K562 (cell line): Measurements from ENCODE around the gene GNAI3. TPM values are rescaled to one million over a fixed set of nuclear protein-coding genes. Genes with fewer than 3 reads are reported as not detected.

Experiments used
- ATAC-seq: fragments of 200-7000 bp; cut with Tn5 transposase; 3 replicates; pipeline ENCODE4 v1.9.1; 2020; ENCODE audit warnings: moderate library complexity
- BruUV-seq: library from RNA; stranded (reverse); fragments of 400-500 nt; replicated peaks from 2 replicates; lab custom pipeline; 2021; lab: Mats Ljungman, UMichigan
- CTCF ChIA-PET: fragments of 300-600 bp; formaldehyde crosslinking; extraction: SDS; loops from one replicate; lab custom pipeline; 2021; ENCODE audit warnings: low intra/inter-chr PET ratio; lab: Yijun Ruan, JAX
- POLR2A ChIA-PET: fragments of 300-600, 350-650 bp; sonication (Branson Sonifier 250); formaldehyde crosslinking; extraction: SDS; loops from one replicate; lab custom pipeline; 2021; ENCODE audit warnings: antibody characterized with exemption, inconsistent platforms; lab: Yijun Ruan, JAX
- DNase-seq, 4 experiments: peaks; one replicate each; pipeline versions ENCODE4 v3.0.0 to v3.0.0-alpha.2; 2011 to 2018; ENCODE audit warnings: low spot score in 3 of 4, mixed read lengths in 3 of 4; ENCODE audit errors: extremely low read depth in 1 of 4
- FAIRE-seq: peaks from 2 replicates; lab custom pipeline; 2011; peaks lifted over from hg19 to GRCh38; lab: Jason Lieb, UNC
- H2AFZ ChIP-seq: 2 replicates; pipeline ENCODE4 v1.6.0; 2011; ENCODE audit warnings: low read depth, low read length, control low read depth, inconsistent platforms
- H3K27ac ChIP-seq: fragments of 200-600 bp; 3 replicates; pipeline ENCODE4 v1.8.0; 2011; ENCODE audit warnings: low read depth, mild to moderate bottlenecking, control low read depth, inconsistent platforms, low read length, moderate library complexity, mixed read lengths; ENCODE audit errors: extremely low read depth
- H3K27me3 ChIP-seq, 2 experiments: fragments of 300-600 bp in 1 of 2; 2 replicates in 1 of 2; 3 replicates in 1 of 2; pipeline versions ENCODE4 v1.6.0 to v1.8.0; 2011; ENCODE audit warnings: inconsistent platforms in 2 of 2, low read length in 2 of 2, mild to moderate bottlenecking in 1 of 2, mixed read lengths in 1 of 2, moderate library complexity in 1 of 2; ENCODE audit not compliant: control insufficient read depth in 2 of 2, insufficient read depth in 2 of 2
- H3K36me3 ChIP-seq: fragments of 300-600 bp; 3 replicates; pipeline ENCODE4 v1.8.0; 2011; ENCODE audit warnings: mild to moderate bottlenecking, low read length, inconsistent platforms; ENCODE audit not compliant: control insufficient read depth, insufficient read depth
- H3K4me1 ChIP-seq, 2 experiments: fragments of 200-600 bp in 1 of 2; replicated peaks in 1 of 2; 2 replicates in 1 of 2; 3 replicates in 1 of 2; pipeline versions ENCODE4 v1.5.1 to v1.8.0; 2011; ENCODE audit warnings: inconsistent platforms in 2 of 2, low read length in 2 of 2, mild to moderate bottlenecking in 1 of 2, mixed read lengths in 1 of 2, moderate library complexity in 1 of 2; ENCODE audit not compliant: control insufficient read depth in 2 of 2, insufficient read depth in 2 of 2
- H3K4me2 ChIP-seq: 2 replicates; pipeline ENCODE4 v1.6.1; 2011; ENCODE audit warnings: low read length, control low read depth, inconsistent platforms, mixed read lengths; ENCODE audit not compliant: insufficient read depth
- H3K4me3 ChIP-seq: fragments of 200-600 bp; sonication (generic), shearing (Covaris generic); 2 replicates; pipeline ENCODE4 v1.5.1; 2016; ENCODE audit warnings: control low read depth, inconsistent platforms
- H3K79me2 ChIP-seq: fragments of 200-600 bp; 3 replicates; pipeline ENCODE4 v1.8.0; 2011; ENCODE audit warnings: low read length, inconsistent platforms; ENCODE audit not compliant: control insufficient read depth, insufficient read depth
- H3K9ac ChIP-seq, 2 experiments: 2 replicates each; pipeline versions ENCODE4 v1.6.0 to v1.6.1; 2011; ENCODE audit warnings: low read depth in 2 of 2, low read length in 2 of 2, control low read depth in 1 of 2, inconsistent platforms in 1 of 2, mild to moderate bottlenecking in 1 of 2, mixed read lengths in 1 of 2; ENCODE audit not compliant: insufficient read depth in 1 of 2
- H3K9me1 ChIP-seq: one replicate; pipeline ENCODE4 v1.6.0; 2011; ENCODE audit warnings: inconsistent platforms, mild to moderate bottlenecking, low read length, moderate library complexity; ENCODE audit not compliant: control insufficient read depth, insufficient read depth
- H3K9me3 ChIP-seq: replicated peaks from 2 replicates; pipeline ENCODE4 v1.5.1; 2011; ENCODE audit warnings: low read depth, low read length, inconsistent platforms; ENCODE audit not compliant: control insufficient read depth, insufficient read depth
- H4K20me1 ChIP-seq: replicated peaks from 2 replicates; pipeline ENCODE4 v1.6.1; 2011; ENCODE audit warnings: low read length, inconsistent platforms, mixed read lengths; ENCODE audit not compliant: control insufficient read depth, insufficient read depth
- DEAF1 ChIP-seq: fragments of 450-650 bp; formaldehyde crosslinking; IDR thresholded peaks from 2 replicates; pipeline ENCODE4 v1.4.0; 2020; ENCODE audit warnings: mild to moderate bottlenecking, moderate library complexity
- DIDO1 ChIP-seq: fragments of 450-650 bp; IDR thresholded peaks from 2 replicates; pipeline ENCODE4 v1.6.1; 2016; ENCODE audit warnings: low read depth, missing biosample characterization, missing genetic modification characterization
- LCOR ChIP-seq: sonication (generic); formaldehyde crosslinking; IDR thresholded peaks from 2 replicates; pipeline ENCODE4 v1.8.0; 2022; ENCODE audit warnings: mild to moderate bottlenecking, missing genetic modification reagents
- MXI1 ChIP-seq: IDR thresholded peaks from 2 replicates; pipeline ENCODE4 v1.6.1; 2011; ENCODE audit warnings: low read depth, mild to moderate bottlenecking, improper control_type of control experiment, low read length
- NR2C1 ChIP-seq, 2 experiments: fragments of 450-650 bp; IDR thresholded peaks; 2 replicates each; pipeline ENCODE4 v1.6.1; 2017; ENCODE audit warnings: mild to moderate bottlenecking in 2 of 2, antibody characterized with exemption in 1 of 2, inconsistent platforms in 1 of 2, missing compliant biosample characterization in 1 of 2, missing genetic modification characterization in 1 of 2
- PKNOX1 ChIP-seq: fragments of 450-650 bp; IDR thresholded peaks from 2 replicates; pipeline ENCODE4 v1.6.1; 2016
- ZNF121 ChIP-seq: sonication (generic); formaldehyde crosslinking; conservative IDR thresholded peaks from 2 replicates; pipeline ENCODE4 v1.8.0; 2022; ENCODE audit warnings: missing genetic modification reagents
- ZNF239 ChIP-seq: fragments of 250-450 bp; sonication (Bioruptor Pico); IDR thresholded peaks from 2 replicates; pipeline ENCODE4 v1.4.0; 2020; ENCODE audit warnings: mild to moderate bottlenecking
- WGBS: fragments of 100-300 bp; shearing (Covaris generic); methylation state at CpG from one replicate; pipeline ENCODE4 v1.1.6; 2016; ENCODE audit warnings: low coverage, mixed read lengths; ENCODE audit not compliant: insufficient coverage; ENCODE audit errors: missing lambda C conversion rate; 5-methylcytosine and 5-hydroxymethylcytosine counted together
- in situ Hi-C: fragments of 300-500 bp; cut with MboI; formaldehyde crosslinking; loops from 4 replicates; pipeline ENCODE4 v1.15.0; 2018; ENCODE audit warnings: inconsistent platforms, mixed read lengths
- intact Hi-C: fragments of 100-400 bp; cut with micrococcal nuclease; formaldehyde crosslinking; loops from 2 replicates; pipeline ENCODE4 v1.14.2; 2022
- polyA plus RNA-seq, 8 experiments: library from polyadenylated mRNA; depleted of rRNA in 4 of 8; stranded (reverse) in 5 of 8; unstranded in 3 of 8; fragments of >200 nt; fragmentation: Nextera tagmentation in 2 of 8; fragmentation: Illumina TruSeq in 1 of 8; extraction: Ambion mirVana in 2 of 8; extraction: Trizol in 1 of 8; gene quantifications; 2 replicates each; pipeline versions ENCODE4 v1.2.1 to v1.2.3, GENCODE V29; 2011 to 2014; ENCODE audit warnings: inconsistent platforms in 1 of 8, missing spikeins in 1 of 8
- total RNA-seq, 7 experiments: library from RNA; depleted of rRNA in 6 of 7; stranded (reverse); fragments of >200 nt in 6 of 7; fragmentation: Illumina TruSeq in 2 of 7; extraction: Trizol in 2 of 7; gene quantifications; 2 replicates each; pipeline versions ENCODE4 v1.2.1 to v1.2.3, GENCODE V29; 2011 to 2021; ENCODE audit warnings: low replicate concordance in 1 of 7

The GNAI3 gene
- total and polyA plus RNA-seq, 9 of the 15 experiments (the other 6 are each of a cell fraction or from before 2014, with no cell fraction given): 6.3 to 13.2 (median 8.9) TPM

GRCh38 chr1:109592916-109593315 is 44.5 kb downstream of the GNAI3 start (continued):
- TF ChIP-seq PKNOX1: peak; percentile 79

GRCh38 chr1:109595531-109595930 is 47.1 kb downstream of the GNAI3 start:
- H4K20me1 ChIP-seq: no peaks in the 10 kb centered on the region
- in situ Hi-C loops: no loop called here
- ATAC-seq (no peak), DNase-seq (no peak), FAIRE-seq (no peak)
- no peak overlapping the region for H3K4me2 ChIP-seq
- no peak overlapping the region for H3K9ac ChIP-seq
- H3K9me3 ChIP-seq: no peaks in the 10 kb centered on the region
- no peak overlapping the region for H2AFZ ChIP-seq
- WGBS: 66% methylated on average over 2 of the region's 2 CpGs
- H3K79me2 ChIP-seq: no peaks in the 10 kb centered on the region
- no peaks in the 10 kb centered on the region for H3K9me1 ChIP-seq
- POLR2A ChIA-PET: interaction anchor here (0.8 to 1.5 kb wide), 5 partner anchors 24 to 340 kb away, joined by 3 read pairs; partner anchors contain the start of genes AMPD2, GNAI3 and GNAT2
- H3K27ac ChIP-seq: no peak overlapping the region
- intact Hi-C loops: no loop called here
- no peaks in the 10 kb centered on the region for H3K27me3 ChIP-seq
- TF ChIP-seq ZNF239 (CRISPR knock-in tag): no peak
- no peak overlapping the region for H3K4me3 ChIP-seq
- no peaks in the 10 kb centered on the region for H3K4me1 ChIP-seq
- no TSS peak for BruUV-seq
- CTCF ChIA-PET: interaction anchor here (0.7 kb wide), 1 partner anchor 318 kb away, joined by 4 read pairs; no protein-coding TSS in a partner anchor
- H3K36me3 ChIP-seq: peaks cover 47% of the 10 kb centered on the region

GRCh38 chr1:109598156-109598555 is 49.7 kb downstream of the GNAI3 start:
- Histone ChIP-seq H3K27me3 (no peaks in the 10 kb centered on the region), H3K9ac (no peak overlapping the region), H4K20me1 (no peaks in the 10 kb centered on the region), H3K4me3 (no peak overlapping the region), H3K4me2 (no peak overlapping the region), H3K4me1 (no peaks in the 10 kb centered on the region), H2AFZ (no peak overlapping the region), H3K79me2 (no peaks in the 10 kb centered on the region), H3K27ac (no peak overlapping the region), H3K36me3 (peaks cover 21% of the 10 kb centered on the region), H3K9me3 (no peaks in the 10 kb centered on the region), H3K9me1 (no peaks in the 10 kb centered on the region)
- DNase-seq (no peak), ATAC-seq (no peak), FAIRE-seq (no peak)
- TF ChIP-seq MXI1 (no peak), NR2C1 (IDR thresholded peaks at IDR 0.05) (no peak), NR2C1 (tag; IDR thresholded peaks at IDR 0.05) (no peak), ZNF121 (CRISPR knock-in tag) (no peak), DEAF1 (no peak), LCOR (CRISPR knock-in tag) (no peak), DIDO1 (tag) (no peak)
- BruUV-seq: no TSS peak
- POLR2A ChIA-PET: interaction anchor here (0.5 to 1.0 kb wide), 3 partner anchors 13 to 906 kb away, joined by 3 to 4 read pairs (median 3); partner anchors contain the start of gene PRPF38B
- in situ Hi-C loops: no loop called here
- CTCF ChIA-PET: no interaction called here
- intact Hi-C loops: no loop called here
- WGBS: 84% methylated on average over 1 of the region's 1 CpG
